GM12892 (cell line): Measurements from ENCODE around the gene CFAP52.

Experiments used
- POLR2A ChIP-seq: IDR thresholded peaks from 2 replicates; pipeline ENCODE4 v1.6.1; 2011; ENCODE audit warnings: low read depth, low read length, control low read depth
- POLR2AphosphoS5 ChIP-seq: IDR thresholded peaks from 2 replicates; pipeline ENCODE4 v1.6.1; 2011; ENCODE audit warnings: low read depth, low read length, control low read depth
- TAF1 ChIP-seq: IDR thresholded peaks from 2 replicates; pipeline ENCODE4 v1.6.1; 2011; ENCODE audit warnings: low read depth, mild to moderate bottlenecking, control low read depth, low read length, borderline replicate concordance

GRCh38 chr17:9668517-9668916 is 92.1 kb downstream of the CFAP52 start:
- TF ChIP-seq POLR2A (no peak), TAF1 (no peak), POLR2AphosphoS5 (no peak)
